ENCODE measurements around the gene ELP6. TPM values are rescaled to one million over a fixed set of nuclear protein-coding genes. Genes with fewer than 3 reads are reported as not detected.

Gene ELP6
- total and polyA plus RNA-seq, 9 of the 15 experiments (the other 6 are each of a cell fraction or from before 2014, with no cell fraction given): 76.9 to 198 (median 83.3) TPM

DNA sequence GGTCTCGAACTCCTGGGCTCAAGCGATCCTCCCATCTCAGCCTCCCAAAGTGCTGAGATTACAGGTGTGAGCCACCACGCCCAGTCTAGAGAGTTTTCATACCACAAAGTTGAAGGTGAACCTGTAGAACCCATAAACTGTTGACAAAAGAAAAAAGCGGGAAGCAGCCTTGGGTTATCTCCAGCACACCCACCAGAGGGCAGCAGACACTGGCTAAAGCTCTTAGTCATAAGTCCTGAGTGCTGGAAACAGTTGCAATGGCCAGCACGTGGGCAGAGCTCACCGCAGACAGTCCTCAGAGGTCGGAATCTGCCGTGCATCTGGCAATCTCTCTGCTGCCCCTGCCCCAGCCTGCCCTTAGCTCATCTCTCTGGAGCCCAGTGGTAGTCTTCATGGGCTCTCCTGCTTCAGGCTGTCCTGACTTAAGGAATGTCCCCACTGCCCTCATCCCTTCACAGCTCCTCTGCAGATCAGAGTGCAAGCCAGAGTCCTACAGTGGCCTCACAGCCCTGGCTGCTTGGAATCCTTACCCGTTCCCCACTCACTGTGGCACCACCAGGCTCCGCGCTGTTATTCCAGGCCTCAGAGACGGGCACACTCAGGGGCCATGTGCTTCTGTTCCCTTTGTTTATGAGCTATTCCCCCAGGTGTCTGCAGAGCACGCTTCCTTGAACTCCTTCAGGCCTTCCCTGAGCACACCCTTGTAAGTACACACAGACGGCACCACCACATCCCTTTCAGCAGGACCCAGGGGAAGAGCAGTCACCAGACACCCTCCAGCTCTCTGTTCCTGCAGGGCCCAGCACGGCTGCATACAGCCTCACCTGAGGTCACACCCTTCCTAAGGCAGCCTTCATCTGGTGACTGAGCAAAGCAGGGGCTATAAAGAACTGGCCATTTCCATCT is 8.8 kb upstream of the ELP6 start (continued):
- TF ChIP-seq NR4A1 (CRISPR knock-in tag; IDR thresholded peaks at IDR 0.05): no peak
- peak; percentile 82 for TF ChIP-seq NR4A1 (tag; IDR thresholded peaks at IDR 0.05)
- peak; percentile 39 for TF ChIP-seq POU5F1 (IDR thresholded peaks at IDR 0.05; ENCODE audit: borderline replicate concordance, low read depth, low read length, partially characterized antibody)
- TF ChIP-seq, protein P1, sequence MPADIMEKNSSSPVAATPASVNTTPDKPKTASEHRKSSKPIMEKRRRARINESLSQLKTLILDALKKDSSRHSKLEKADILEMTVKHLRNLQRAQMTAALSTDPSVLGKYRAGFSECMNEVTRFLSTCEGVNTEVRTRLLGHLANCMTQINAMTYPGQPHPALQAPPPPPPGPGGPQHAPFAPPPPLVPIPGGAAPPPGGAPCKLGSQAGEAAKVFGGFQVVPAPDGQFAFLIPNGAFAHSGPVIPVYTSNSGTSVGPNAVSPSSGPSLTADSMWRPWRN (IDR thresholded peaks at IDR 0.05; ENCODE audit: low read depth): no peak
- no peak for TF ChIP-seq ZNF644 (tag; IDR thresholded peaks at IDR 0.05; ENCODE audit: low read depth)
- peak; percentile 83 for TF ChIP-seq HDGF (IDR thresholded peaks at IDR 0.05)
- TF ChIP-seq JUN (IDR thresholded peaks at IDR 0.05; ENCODE audit: borderline replicate concordance, low read depth, low read length): peak; percentile 40; the same call in 1 of the 2 replicates
- 0 out of 2 replicates have a peak, but pooled peaks have one; percentile 43 for TF ChIP-seq JUN (CRISPR knock-in tag; IDR thresholded peaks at IDR 0.05; ENCODE audit: borderline replicate concordance)
- TF ChIP-seq PHB2 (IDR thresholded peaks at IDR 0.05; ENCODE audit: low read depth): no peak
- TF ChIP-seq ZFP30 (CRISPR knock-in tag; IDR thresholded peaks at IDR 0.05; ENCODE audit: borderline replicate concordance): no peak
- peak; percentile 38; the same call in 1 of the 2 replicates for TF ChIP-seq KLF6 (CRISPR knock-in tag; IDR thresholded peaks at IDR 0.05; ENCODE audit: borderline replicate concordance)
- TF ChIP-seq, protein P2, sequence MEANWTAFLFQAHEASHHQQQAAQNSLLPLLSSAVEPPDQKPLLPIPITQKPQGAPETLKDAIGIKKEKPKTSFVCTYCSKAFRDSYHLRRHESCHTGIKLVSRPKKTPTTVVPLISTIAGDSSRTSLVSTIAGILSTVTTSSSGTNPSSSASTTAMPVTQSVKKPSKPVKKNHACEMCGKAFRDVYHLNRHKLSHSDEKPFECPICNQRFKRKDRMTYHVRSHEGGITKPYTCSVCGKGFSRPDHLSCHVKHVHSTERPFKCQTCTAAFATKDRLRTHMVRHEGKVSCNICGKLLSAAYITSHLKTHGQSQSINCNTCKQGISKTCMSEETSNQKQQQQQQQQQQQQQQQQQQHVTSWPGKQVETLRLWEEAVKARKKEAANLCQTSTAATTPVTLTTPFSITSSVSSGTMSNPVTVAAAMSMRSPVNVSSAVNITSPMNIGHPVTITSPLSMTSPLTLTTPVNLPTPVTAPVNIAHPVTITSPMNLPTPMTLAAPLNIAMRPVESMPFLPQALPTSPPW (CRISPR knock-in tag; IDR thresholded peaks at IDR 0.05): no peak
- TF ChIP-seq OTX1 (CRISPR knock-in tag; IDR thresholded peaks at IDR 0.05): no peak
- no peak for TF ChIP-seq CHD2 (IDR thresholded peaks at IDR 0.05; ENCODE audit: low read depth, low read length)
- TF ChIP-seq, protein P3, sequence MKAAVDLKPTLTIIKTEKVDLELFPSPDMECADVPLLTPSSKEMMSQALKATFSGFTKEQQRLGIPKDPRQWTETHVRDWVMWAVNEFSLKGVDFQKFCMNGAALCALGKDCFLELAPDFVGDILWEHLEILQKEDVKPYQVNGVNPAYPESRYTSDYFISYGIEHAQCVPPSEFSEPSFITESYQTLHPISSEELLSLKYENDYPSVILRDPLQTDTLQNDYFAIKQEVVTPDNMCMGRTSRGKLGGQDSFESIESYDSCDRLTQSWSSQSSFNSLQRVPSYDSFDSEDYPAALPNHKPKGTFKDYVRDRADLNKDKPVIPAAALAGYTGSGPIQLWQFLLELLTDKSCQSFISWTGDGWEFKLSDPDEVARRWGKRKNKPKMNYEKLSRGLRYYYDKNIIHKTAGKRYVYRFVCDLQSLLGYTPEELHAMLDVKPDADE (conservative IDR thresholded peaks at IDR 0.05; ENCODE audit: control insufficient read depth, low read depth, low read length): 0 out of 2 replicates have a peak, but pooled peaks have one; percentile 38
- TF ChIP-seq TRIM24 (IDR thresholded peaks at IDR 0.05): peak in 1 of 2 experiments; percentile 20; a peak in 2 of 4 replicates
- TF ChIP-seq, protein P4, sequence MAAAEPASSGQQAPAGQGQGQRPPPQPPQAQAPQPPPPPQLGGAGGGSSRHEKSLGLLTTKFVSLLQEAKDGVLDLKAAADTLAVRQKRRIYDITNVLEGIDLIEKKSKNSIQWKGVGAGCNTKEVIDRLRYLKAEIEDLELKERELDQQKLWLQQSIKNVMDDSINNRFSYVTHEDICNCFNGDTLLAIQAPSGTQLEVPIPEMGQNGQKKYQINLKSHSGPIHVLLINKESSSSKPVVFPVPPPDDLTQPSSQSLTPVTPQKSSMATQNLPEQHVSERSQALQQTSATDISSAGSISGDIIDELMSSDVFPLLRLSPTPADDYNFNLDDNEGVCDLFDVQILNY (CRISPR knock-in tag; IDR thresholded peaks at IDR 0.05): peak; percentile 76; the same call in 1 of the 2 replicates
- TF ChIP-seq, protein P5, sequence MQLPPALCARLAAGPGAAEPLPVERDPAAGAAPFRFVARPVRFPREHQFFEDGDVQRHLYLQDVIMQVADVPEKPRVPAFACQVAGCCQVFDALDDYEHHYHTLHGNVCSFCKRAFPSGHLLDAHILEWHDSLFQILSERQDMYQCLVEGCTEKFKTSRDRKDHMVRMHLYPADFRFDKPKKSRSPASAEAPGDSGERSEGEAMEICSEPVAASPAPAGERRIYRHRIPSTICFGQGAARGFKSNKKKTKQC (CRISPR knock-in tag; IDR thresholded peaks at IDR 0.05): peak; percentile 73; the same call in 1 of the 2 replicates
- no peak for TF ChIP-seq POLR2B (IDR thresholded peaks at IDR 0.05; ENCODE audit: low read depth, partially characterized antibody)
